ENCODE data around the gene HNRNPUL2.

DNA sequence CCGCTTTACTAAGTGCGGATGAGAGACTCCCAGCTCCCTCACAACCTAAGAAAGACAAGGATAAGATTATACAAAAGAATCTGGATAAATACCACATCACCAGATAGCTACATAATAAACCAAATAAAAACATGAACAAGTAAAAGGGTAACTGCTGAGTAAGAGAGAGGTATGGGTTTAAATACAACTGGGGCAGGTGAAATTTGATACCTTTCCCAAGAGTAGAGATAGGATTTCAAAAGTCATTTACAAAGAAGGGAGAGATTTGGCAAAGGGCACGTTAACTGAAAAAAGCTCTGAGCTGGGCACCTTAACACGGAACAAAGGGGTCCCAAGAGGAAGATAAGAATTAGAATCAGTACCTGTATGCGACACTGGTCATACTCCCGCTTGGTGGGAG is 50.1 kb downstream of the HNRNPUL2 start:
- TF ChIP-seq, protein P1, sequence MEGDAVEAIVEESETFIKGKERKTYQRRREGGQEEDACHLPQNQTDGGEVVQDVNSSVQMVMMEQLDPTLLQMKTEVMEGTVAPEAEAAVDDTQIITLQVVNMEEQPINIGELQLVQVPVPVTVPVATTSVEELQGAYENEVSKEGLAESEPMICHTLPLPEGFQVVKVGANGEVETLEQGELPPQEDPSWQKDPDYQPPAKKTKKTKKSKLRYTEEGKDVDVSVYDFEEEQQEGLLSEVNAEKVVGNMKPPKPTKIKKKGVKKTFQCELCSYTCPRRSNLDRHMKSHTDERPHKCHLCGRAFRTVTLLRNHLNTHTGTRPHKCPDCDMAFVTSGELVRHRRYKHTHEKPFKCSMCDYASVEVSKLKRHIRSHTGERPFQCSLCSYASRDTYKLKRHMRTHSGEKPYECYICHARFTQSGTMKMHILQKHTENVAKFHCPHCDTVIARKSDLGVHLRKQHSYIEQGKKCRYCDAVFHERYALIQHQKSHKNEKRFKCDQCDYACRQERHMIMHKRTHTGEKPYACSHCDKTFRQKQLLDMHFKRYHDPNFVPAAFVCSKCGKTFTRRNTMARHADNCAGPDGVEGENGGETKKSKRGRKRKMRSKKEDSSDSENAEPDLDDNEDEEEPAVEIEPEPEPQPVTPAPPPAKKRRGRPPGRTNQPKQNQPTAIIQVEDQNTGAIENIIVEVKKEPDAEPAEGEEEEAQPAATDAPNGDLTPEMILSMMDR (IDR thresholded peaks at IDR 0.05; ENCODE audit: low read depth, low read length, poor library complexity, severe bottlenecking) = no peak
- TF ChIP-seq EZH2phosphoT487 (IDR thresholded peaks at IDR 0.05; ENCODE audit: borderline replicate concordance, low read length) = no peak
